Stimulated activated CD8-positive, alpha-beta memory T cell treated with anti-CD3 and anti-CD28 coated beads, Interleukin-15, amount 100 ng/mL, for 1 hour (primary cell): ENCODE results near the gene B3GNT3.
"Not testable (repeated sequence)": the region's sequence is repeated elsewhere in the genome, so short reads cannot be mapped to it uniquely, and the experiment has no call there.

Experiments
- DNase-seq: peaks from one replicate; pipeline ENCODE4 v3.0.0-alpha.2; 2020; ENCODE audit warnings: low read depth

Gene B3GNT3

DNA sequence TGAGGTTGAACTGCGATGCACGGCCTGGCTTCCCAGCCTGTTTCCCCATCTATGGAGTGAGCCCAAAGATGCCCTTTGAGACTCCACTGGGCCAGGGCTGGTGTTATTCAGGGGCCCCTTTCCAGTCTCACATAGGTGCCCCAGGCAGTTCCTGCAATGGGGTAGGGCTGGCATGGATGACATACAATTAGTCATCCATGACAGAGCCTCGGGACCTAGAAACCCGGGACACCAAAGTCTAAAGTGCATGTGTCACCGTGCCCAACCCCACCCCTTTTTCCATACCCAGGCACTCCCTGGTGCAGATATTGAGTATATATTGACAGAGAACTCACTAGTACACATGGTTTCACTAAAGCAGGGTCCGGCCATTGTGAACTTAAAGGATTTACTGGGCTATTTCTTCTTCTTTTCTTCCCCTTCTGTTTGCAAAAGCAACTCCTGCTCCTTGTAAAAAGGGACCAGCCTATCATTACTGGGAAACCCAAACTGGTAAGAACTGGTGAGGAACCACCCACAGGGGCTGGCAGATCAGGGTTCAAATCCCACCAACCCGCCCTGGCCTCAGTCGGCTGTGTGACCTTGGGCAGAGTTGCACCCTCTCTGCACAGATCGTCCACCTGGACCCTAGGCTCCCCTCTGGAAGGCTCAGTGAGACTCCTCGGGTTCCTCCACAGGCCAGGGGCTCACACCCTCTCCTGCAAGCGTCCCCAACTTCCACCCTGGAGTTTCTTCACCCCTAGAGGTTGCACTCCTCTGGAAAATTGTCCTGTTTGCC lies 2.7 kb downstream of the B3GNT3 start:
- DNase-seq, result no peak

GRCh38 chr19:17798599-17798998 lies 3.7 kb downstream of the B3GNT3 start:
- DNase-seq, result not testable (repeated sequence)

DNA sequence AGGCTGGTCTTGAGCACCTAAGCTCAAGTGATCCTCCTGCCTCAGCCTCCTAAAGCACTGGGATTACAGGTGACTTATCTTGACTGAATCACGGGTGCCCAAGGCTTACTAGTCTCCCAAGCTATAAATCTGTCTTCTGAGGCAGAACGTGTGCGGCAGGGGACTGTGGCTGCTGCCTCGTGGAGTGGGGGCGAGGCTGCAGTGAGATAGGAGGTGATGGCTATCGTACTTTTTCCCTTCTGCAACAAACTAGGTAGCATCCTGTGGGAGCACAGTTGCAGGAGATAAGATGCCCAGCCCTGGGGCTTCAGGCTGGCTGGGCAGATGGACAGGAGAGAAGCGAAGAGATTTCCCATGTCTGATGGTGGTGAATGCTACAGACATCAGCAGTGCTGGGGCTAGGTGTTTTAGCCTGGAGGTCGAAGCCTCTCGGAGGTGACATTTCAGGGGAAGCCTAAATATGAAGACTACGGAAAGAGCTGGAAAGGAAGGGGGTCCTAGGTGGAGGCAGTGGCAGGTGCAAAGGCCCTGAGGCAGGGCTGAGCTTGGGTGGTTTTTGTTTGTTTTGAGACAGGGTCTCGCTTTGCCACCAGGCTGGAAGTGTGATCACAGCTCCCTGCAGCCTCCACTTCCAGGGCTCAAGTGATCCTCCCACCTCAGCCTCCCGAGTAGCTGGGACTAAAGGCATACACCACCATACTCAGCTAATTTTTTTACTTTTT lies 7.4 kb downstream of the B3GNT3 start:
- no peak for DNase-seq

DNA sequence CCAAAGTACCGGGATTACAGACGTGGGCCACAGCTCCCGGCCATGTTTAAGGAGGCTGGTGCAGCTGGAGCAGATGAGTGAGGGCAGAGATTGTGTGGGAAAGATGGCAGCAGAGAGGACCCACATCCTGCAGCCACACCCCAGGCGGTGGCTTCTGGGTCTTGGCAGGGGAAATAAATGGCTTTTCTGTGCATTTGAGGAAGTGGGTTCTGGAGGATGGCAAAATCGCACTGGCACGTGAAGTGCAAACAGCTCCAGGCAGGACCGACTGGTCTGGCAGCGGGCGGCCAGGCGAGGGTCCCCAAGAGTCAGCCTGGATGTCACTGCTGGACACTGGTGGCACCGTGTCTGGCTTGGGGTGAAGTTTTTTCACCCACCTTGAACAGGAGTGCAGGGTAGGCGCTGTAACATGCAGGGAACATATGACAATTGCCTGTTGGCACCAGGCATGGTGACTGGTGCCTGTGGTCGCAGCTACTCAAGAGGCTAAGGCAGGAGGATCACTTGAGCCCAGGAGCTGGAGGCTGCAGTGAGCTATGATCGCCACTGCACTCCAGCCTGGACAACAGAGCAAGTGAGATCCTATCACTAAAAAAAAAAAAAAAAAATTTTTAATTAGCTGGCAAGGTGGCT lies 8.4 kb downstream of the B3GNT3 start:
- DNase-seq, result no peak

DNA sequence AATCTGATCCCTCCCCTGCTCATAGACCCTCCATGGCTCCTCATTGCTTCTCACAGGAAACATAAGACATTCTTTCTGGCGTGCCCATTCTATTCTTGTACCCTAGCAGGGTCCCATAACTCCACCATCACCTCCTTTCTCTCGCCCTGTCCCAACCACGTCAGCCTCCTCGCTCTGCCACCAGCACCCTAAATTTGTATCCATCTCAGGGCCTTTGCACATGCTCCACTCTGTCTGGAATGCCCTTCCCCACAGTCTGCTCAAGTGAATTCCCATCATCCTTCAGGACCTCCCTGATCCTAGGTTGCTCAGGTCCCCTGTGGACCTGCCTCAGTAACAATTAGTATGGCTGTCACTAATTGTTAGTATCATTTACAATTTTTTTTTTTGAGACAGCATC lies 10.5 kb downstream of the B3GNT3 start:
- DNase-seq, result no peak

GRCh38 chr19:17806945-17807344 lies 12.0 kb downstream of the B3GNT3 start:
- no peak for DNase-seq

GRCh38 chr19:17807731-17808316 lies 12.9 kb downstream of the B3GNT3 start:
- no peak for DNase-seq

- DNase-seq, result no peak
These were observed 16.2 kb downstream of the B3GNT3 start for GRCh38 chr19:17811103-17811502.

DNA sequence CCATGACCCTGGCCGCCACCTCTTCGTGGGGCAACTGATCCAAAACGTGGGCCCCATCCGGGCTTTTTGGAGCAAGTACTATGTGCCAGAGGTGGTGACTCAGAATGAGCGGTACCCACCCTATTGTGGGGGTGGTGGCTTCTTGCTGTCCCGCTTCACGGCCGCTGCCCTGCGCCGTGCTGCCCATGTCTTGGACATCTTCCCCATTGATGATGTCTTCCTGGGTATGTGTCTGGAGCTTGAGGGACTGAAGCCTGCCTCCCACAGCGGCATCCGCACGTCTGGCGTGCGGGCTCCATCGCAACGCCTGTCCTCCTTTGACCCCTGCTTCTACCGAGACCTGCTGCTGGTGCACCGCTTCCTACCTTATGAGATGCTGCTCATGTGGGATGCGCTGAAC lies 16.7 kb downstream of the B3GNT3 start:
- DNase-seq, result no peak

GRCh38 chr19:17812099-17812498 lies 17.2 kb downstream of the B3GNT3 start:
- no peak for DNase-seq

DNA sequence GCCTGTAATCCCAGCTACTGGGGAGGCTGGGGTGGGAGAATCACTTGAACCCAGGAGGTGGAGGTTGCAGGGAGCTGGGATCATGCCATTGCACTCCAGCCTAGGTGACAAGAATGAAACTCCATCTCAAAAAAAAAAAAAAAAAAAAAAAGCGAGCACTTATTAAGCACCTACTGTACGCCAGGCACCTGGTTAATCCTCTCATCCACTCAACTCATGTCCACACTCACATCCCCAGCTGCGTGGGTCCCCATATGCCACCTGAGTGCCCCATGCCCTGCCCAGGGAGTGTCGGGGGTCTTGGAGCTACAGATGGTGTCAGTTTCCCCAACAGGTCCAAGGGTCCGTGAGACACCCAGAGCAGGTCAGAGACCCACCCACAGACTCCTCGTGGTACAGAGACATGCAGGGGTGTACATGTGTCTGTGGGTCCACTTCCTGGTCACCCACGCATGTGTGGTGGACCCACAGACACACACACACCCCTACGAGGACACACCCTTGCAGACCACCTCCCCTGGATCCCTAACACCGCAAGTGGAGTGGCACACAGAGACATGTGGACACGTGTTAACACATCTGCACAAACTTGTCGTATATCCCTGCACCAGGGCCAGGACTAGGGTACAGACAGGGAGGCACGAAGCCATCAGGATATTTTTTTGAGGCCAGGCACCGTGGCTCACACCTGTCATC lies 22.9 kb downstream of the B3GNT3 start:
- no peak for DNase-seq

GRCh38 chr19:17821190-17821589 lies 26.3 kb downstream of the B3GNT3 start, which contains the start of gene INSL3:
INSL3 (minus strand) TSS chr19:17821519; CDS start chr19:17821506, 13 bp downstream.
- no peak for DNase-seq

GRCh38 chr19:17824339-17824738 lies 29.4 kb downstream of the B3GNT3 start:
- no peak for DNase-seq

DNA sequence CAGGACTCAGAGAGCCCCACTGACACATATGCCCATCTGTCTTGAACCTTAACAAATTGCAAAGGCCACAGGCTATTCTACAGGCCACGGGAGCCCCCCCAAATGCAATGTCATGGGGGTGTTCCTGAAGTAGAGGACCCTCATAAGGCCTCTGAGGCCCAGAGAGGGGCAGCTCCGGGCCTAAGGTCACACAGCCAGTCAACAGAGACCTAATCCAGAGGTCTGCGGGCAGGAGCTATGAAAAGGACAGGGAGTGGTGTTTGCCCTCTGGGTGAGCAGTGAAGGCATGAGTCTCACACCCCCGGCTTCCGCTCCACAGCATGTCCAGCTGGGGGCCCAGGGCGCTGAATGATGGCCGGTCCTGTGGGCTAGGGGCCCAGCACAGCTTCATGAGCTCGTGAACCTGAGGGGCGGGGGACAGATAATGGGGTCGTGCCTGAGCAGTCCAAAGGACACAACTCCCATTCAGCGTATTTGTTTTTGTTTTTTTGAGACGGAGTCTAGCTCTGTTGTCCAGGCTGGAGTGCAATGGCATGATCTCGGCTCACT lies 31.6 kb downstream of the B3GNT3 start:
- no peak for DNase-seq

DNA sequence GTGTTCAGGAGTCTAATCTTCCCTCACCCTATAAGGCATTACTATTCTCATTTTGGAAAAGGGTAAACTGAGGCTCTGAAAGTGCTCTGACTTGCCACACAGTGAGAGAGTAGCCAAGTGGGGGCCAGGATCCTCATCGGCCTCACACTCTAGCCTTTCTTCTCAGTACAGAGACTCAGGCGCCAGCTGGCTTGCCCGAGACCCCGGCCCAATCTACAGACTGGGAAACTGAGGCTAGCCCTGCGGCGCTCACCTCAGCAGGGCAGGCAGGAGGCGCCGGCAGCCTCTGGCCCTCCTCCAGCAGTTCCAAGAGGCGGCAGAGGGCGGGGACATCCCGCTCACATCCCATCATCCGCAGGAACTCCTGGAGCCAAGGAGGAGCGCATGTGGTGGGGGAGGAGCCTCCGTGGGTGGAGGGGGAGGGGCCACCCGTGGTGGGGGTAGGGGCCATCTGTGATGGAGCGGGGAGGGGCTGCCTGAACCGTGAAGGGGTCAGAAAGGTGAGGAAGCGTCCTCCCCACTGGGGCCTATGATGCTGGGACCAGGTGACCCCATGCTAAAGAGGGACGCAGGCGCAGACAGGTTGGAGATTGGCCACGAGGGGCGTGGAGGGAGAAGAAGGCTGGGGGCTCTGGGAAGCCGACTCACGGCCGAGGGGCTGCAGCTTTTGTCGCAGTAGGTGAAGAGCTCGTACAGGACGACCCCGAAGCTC lies 35.1 kb downstream of the B3GNT3 start:
- no peak for DNase-seq

- no peak for DNase-seq
These were observed 35.9 kb downstream of the B3GNT3 start for GRCh38 chr19:17830567-17831418.

GRCh38 chr19:17831419-17831888 lies 36.5 kb downstream of the B3GNT3 start:
- DNase-seq, result no peak

- no peak for DNase-seq
These were observed 37.7 kb downstream of the B3GNT3 start for GRCh38 chr19:17832443-17833208.
